ENCODE results near the gene DPY19L3.
"Not testable (repeated sequence)": the region's sequence is repeated elsewhere in the genome, so short reads cannot be mapped to it uniquely, and the experiment has no call there.

Gene DPY19L3

GRCh38 chr19:32405431-32406160 lies at the start of gene DPY19L3:
Gene DPY19L3 (plus strand): TSS chr19:32405770. CDS start chr19:32408254, 2,484 bp downstream.
- peak; percentile 97 for DNase-seq

GRCh38 chr19:32357720-32358119 lies 47.9 kb upstream of the DPY19L3 start:
- DNase-seq, result peak; percentile 15

GRCh38 chr19:32358321-32358720 lies 47.2 kb upstream of the DPY19L3 start:
- DNase-seq, result no peak

- no peak for DNase-seq
These were observed 46.0 kb upstream of the DPY19L3 start for GRCh38 chr19:32359581-32359980.

GRCh38 chr19:32361574-32362317 lies 43.8 kb upstream of the DPY19L3 start:
- no peak for DNase-seq

GRCh38 chr19:32362318-32362691 lies 43.3 kb upstream of the DPY19L3 start:
- no peak for DNase-seq

- DNase-seq, result no peak
These were observed 42.4 kb upstream of the DPY19L3 start for GRCh38 chr19:32363175-32363574.

- no peak for DNase-seq
These were observed 41.9 kb upstream of the DPY19L3 start for GRCh38 chr19:32363632-32364031.

- no peak for DNase-seq
These were observed 41.5 kb upstream of the DPY19L3 start for GRCh38 chr19:32364040-32364439.

GRCh38 chr19:32367063-32367462 lies 38.5 kb upstream of the DPY19L3 start:
- no peak for DNase-seq

- DNase-seq, result no peak
These were observed 37.5 kb upstream of the DPY19L3 start for GRCh38 chr19:32367948-32368536.

- DNase-seq, result no peak
These were observed 36.8 kb upstream of the DPY19L3 start for GRCh38 chr19:32368787-32369186.

- no peak for DNase-seq
These were observed 32.6 kb upstream of the DPY19L3 start for GRCh38 chr19:32372726-32373517.

- DNase-seq, result no peak
These were observed 31.8 kb upstream of the DPY19L3 start for GRCh38 chr19:32373585-32374295.

- not testable (repeated sequence) for DNase-seq
These were observed 31.2 kb upstream of the DPY19L3 start for GRCh38 chr19:32374362-32374761.

- DNase-seq, result peak; percentile 14
These were observed 28.5 kb upstream of the DPY19L3 start for GRCh38 chr19:32377088-32377487.

GRCh38 chr19:32380269-32380668 lies 25.3 kb upstream of the DPY19L3 start:
- DNase-seq, result no peak

- DNase-seq, result peak; percentile 88
These were observed 17.7 kb upstream of the DPY19L3 start for GRCh38 chr19:32387701-32388392.

- DNase-seq, result peak; percentile 74
These were observed 17.1 kb upstream of the DPY19L3 start for GRCh38 chr19:32388393-32388855.

GRCh38 chr19:32392901-32393300 lies 12.7 kb upstream of the DPY19L3 start:
- no peak for DNase-seq

GRCh38 chr19:32396046-32396652 lies 9.4 kb upstream of the DPY19L3 start:
- no peak for DNase-seq
